ENCODE data around the gene SURF6. TPM values are rescaled to one million over a fixed set of nuclear protein-coding genes. Genes with fewer than 3 reads are reported as not detected.
A peak's percentile ranks its signal among the peaks of the same experiment; 100 is the strongest.

Gene SURF6
- total RNA-seq, 4 donors from 2014 or later, result 21.6 to 36.3 (median 31.5) TPM

DNA sequence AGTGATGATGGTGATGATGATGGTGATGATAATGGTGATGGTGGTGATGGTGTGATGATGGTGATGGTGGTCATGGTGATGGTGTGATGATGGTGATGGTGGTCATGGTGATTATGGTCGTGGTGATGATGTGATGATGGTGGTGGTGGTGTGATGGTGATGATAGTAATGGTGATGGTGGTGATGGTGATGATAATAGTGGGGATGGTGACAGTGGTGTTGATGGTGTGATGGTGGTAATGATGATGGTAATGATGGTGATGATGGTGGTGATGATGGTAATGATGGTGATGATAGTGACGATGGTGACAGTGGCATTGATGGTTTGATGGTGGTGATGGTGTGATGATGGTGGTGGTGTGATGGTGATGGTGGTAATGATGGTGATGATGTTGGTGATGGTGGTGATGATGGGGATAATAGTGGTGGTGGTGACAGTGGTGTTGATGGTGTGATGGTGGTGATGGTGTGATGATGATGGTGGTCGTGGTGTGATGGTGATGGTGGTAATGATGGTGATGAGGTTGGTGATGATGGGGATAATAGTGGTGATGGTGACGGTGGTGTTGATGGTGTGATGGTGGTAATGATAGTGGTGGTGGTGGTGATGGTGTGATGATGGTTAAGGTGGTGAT is 46.6 kb upstream of the SURF6 start:
- TF ChIP-seq, protein P1, sequence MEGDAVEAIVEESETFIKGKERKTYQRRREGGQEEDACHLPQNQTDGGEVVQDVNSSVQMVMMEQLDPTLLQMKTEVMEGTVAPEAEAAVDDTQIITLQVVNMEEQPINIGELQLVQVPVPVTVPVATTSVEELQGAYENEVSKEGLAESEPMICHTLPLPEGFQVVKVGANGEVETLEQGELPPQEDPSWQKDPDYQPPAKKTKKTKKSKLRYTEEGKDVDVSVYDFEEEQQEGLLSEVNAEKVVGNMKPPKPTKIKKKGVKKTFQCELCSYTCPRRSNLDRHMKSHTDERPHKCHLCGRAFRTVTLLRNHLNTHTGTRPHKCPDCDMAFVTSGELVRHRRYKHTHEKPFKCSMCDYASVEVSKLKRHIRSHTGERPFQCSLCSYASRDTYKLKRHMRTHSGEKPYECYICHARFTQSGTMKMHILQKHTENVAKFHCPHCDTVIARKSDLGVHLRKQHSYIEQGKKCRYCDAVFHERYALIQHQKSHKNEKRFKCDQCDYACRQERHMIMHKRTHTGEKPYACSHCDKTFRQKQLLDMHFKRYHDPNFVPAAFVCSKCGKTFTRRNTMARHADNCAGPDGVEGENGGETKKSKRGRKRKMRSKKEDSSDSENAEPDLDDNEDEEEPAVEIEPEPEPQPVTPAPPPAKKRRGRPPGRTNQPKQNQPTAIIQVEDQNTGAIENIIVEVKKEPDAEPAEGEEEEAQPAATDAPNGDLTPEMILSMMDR (IDR thresholded peaks at IDR 0.05), result no peak
- TF ChIP-seq EP300 (IDR thresholded peaks at IDR 0.05) (no peak), POLR2A (IDR thresholded peaks at IDR 0.05) (no peak)
- no peaks in the 10 kb centered on the region for H3K27me3 ChIP-seq

DNA sequence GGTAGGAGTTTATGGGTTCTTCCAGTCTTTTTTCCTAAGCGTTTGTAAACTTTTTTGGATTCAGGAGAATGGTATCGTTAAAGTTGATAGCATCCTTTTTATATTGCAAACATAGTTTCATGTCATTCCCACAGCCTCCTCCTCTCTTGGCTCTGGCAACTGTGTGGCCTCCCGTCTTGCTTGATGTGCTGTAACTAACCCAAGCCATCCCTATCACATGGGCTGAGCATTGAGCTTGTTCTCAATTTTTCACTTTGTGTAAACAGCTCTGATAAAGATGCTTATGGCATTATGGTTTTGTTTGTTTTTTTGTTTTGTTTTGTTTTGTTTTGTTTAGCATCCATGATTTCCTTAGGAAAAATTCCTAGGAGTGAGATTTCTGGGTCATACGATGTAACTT is 44.7 kb upstream of the SURF6 start:
- H3K27ac ChIP-seq, result no peak overlapping the region
- 77 to 84% methylated on average over 4 of the region's 4 CpGs for WGBS, 2 donors
- peaks cover 0 to 16% (median 3%) of the 10 kb centered on the region in 4 donors for H3K4me1 ChIP-seq
- no peak for DNase-seq (ENCODE audit: low spot score in 2 of 2)
- no peak overlapping the region for H3K4me3 ChIP-seq
- H3K27me3 ChIP-seq, result no peaks in the 10 kb centered on the region
- H3K9me3 ChIP-seq, result peaks cover 0 to 5% (median 0%) of the 10 kb centered on the region in 4 donors
- TF ChIP-seq, protein P1 (IDR thresholded peaks at IDR 0.05), result no peak
- H3K36me3 ChIP-seq, result no peaks in the 10 kb centered on the region

More for the DNA sequence above, 46.6 kb upstream of the SURF6 start:
- H3K27ac ChIP-seq, result no peak overlapping the region
- DNase-seq (ENCODE audit: low spot score in 2 of 2), result no peak
- peaks cover 0 to 7% (median 0%) of the 10 kb centered on the region in 4 donors for H3K4me1 ChIP-seq
- WGBS, 2 donors, result 91 to 96% methylated on average over 4 of the region's 4 CpGs
- no peak overlapping the region for H3K4me3 ChIP-seq
- no peaks in the 10 kb centered on the region for H3K36me3 ChIP-seq
- peaks cover 0 to 5% (median 0%) of the 10 kb centered on the region in 4 donors for H3K9me3 ChIP-seq

DNA sequence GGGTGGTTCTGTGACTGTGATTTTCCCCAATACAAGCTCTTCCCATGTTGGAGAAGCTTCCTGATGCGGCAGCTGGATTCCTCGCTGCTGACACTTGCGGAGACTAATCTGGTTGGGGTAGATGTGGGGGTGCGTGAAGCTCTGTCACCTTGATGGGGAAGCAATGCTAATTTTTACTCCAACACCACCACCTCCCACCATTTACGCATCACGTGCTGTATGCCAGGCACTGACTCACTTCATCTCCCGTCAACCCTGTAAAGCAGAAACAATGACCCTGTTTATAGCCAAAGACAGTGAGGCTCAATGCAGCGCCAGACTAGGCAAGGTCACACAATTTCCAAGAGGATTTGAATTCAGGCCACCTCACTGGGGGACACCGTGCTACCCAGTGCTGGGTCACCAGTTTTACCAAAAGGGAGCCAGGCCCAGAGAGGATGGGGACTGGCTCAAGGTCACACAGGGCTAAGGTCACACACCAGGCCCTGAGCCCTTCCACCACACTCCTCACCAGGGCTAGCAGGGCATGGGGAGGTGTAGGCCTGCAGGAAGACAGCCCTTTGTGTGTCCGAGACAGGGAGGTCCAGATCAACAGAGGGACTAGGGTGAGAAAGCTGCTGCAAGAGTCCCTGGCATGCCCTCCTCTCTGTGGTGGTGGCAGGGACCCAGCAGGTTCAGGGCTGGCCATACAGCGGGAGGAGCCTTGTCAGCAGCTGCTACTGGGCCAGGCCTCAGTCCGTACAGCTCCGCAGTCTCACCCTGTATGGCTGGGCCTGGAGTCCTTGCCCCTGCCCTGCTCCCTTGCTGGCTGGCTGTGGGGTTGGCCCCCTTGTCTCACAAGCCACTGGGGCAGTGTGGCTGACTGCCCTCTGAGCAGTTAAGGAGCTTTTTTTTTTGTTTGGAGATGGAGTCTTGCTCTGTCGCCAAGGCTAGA is 43.4 kb upstream of the SURF6 start:
- no peak for DNase-seq (ENCODE audit: low spot score in 2 of 2)
- 60 to 71% methylated on average over 11 to 13 of the region's 14 CpGs for WGBS, 2 donors
- no peaks in the 10 kb centered on the region for H3K36me3 ChIP-seq
- TF ChIP-seq, protein P1 (IDR thresholded peaks at IDR 0.05), result no peak
- TF ChIP-seq EP300 (IDR thresholded peaks at IDR 0.05), result no peak
- TF ChIP-seq POLR2A (IDR thresholded peaks at IDR 0.05), result no peak
- no peaks in the 10 kb centered on the region for H3K27me3 ChIP-seq
- no peak overlapping the region for H3K4me3 ChIP-seq
- peaks cover 0 to 5% (median 0%) of the 10 kb centered on the region in 4 donors for H3K9me3 ChIP-seq
- peaks cover 0 to 23% (median 7%) of the 10 kb centered on the region in 4 donors for H3K4me1 ChIP-seq
- H3K27ac ChIP-seq, result peak overlapping the region in 1 of 4 donors; percentile 43

DNA sequence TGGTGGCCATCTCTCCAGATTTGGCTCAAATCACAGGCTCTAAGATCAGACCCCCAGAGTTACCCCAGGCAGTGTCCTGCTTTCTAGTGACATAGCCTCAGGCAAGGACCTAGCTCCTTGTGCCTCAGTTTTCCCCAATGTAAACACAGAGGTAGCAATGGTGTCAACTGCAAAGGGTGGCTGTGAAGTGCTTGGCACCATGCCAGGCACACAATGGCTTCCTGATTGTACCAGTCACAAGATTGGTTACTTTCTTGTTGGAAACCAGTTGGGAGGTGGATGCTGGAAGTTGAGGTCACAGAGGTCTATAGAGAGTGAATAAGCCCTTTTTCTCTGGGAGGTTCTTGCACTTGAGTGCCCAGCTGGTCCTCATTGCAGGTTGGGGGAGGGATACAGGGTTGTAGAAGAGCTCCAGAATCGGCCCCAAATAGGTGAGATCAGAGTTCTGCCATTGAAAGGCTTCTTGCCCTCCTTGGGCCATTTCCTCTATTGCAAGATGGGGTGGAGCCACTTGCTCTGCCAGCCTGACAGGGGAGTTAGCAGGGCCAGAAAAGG is 42.5 kb upstream of the SURF6 start:
- Histone ChIP-seq H3K4me3 (no peak overlapping the region), H3K27ac (peak overlapping the region in 1 of 4 donors; percentile 28), H3K9me3 (peaks cover 0 to 5% (median 0%) of the 10 kb centered on the region in 4 donors), H3K36me3 (no peaks in the 10 kb centered on the region), H3K27me3 (no peaks in the 10 kb centered on the region), H3K4me1 (peaks cover 0 to 32% (median 14%) of the 10 kb centered on the region in 4 donors)
- DNase-seq (ENCODE audit: low spot score in 2 of 2), result no peak
- no peak for TF ChIP-seq POLR2A (IDR thresholded peaks at IDR 0.05)
- no peak for TF ChIP-seq EP300 (IDR thresholded peaks at IDR 0.05)
- TF ChIP-seq, protein P1 (IDR thresholded peaks at IDR 0.05), result no peak
- 37 to 43% methylated on average over 1 of the region's 1 CpG for WGBS, 2 donors
